PC-9 (cell line): ENCODE data around the gene LUZP1. TPM values are rescaled to one million over a fixed set of nuclear protein-coding genes. Genes with fewer than 3 reads are reported as not detected.
A peak's percentile ranks its signal among the peaks of the same experiment; 100 is the strongest.

ENCODE experiments used
- BruUV-seq: library from RNA; stranded (reverse); fragments of 400-500 nt; replicated peaks from 2 replicates; lab custom pipeline; 2021; lab: Mats Ljungman, UMichigan
- CTCF ChIA-PET: fragments of 300-600 bp; sonication (Branson Sonifier 250); formaldehyde crosslinking; loops from one replicate; lab custom pipeline; 2022; ENCODE audit warnings: antibody characterized with exemption; lab: Charles Lee
- POLR2A ChIA-PET: fragments of 300-600 bp; sonication (Branson Sonifier 250); formaldehyde crosslinking; loops from one replicate; lab custom pipeline; 2022; ENCODE audit warnings: antibody characterized with exemption; ENCODE audit not compliant: unreplicated experiment; lab: Charles Lee
- DNase-seq, 2 experiments: peaks; one replicate each; pipeline versions ENCODE4 v3.0.0 to v3.0.0-alpha.2; 2015 to 2022; ENCODE audit warnings: mixed read lengths in 1 of 2
- H2AFZ ChIP-seq: fragments of 200-600 bp; sonication (generic); 2 replicates; pipeline ENCODE4 v1.8.1; 2017; ENCODE audit warnings: antibody characterized with exemption
- H3F3A ChIP-seq: fragments of 200-600 bp; sonication (generic); 2 replicates; pipeline ENCODE4 v1.8.1; 2017; ENCODE audit warnings: antibody characterized with exemption, mild to moderate bottlenecking, low read depth; ENCODE audit not compliant: insufficient read depth
- H3K27ac ChIP-seq: fragments of 200-600 bp; sonication (generic); 2 replicates; pipeline ENCODE4 v1.6.1; 2016; ENCODE audit warnings: mixed run types
- H3K27me3 ChIP-seq: fragments of 200-600 bp; sonication (generic); 2 replicates; pipeline ENCODE4 v1.6.1; 2016; ENCODE audit warnings: low read depth, mixed run types; ENCODE audit not compliant: insufficient read depth
- H3K36me3 ChIP-seq: fragments of 200-600 bp; sonication (generic); 2 replicates; pipeline ENCODE4 v1.6.1; 2016; ENCODE audit warnings: low read depth, mixed run types
- H3K4me1 ChIP-seq: fragments of 200-600 bp; sonication (generic); replicated peaks from 2 replicates; pipeline ENCODE4 v1.6.1; 2016; ENCODE audit warnings: mixed run types; ENCODE audit not compliant: insufficient read depth
- H3K4me2 ChIP-seq: fragments of 200-600 bp; sonication (generic); 2 replicates; pipeline ENCODE4 v1.6.1; 2017; ENCODE audit warnings: mixed run types
- H3K4me3 ChIP-seq: fragments of 200-600 bp; sonication (generic); 2 replicates; pipeline ENCODE4 v1.6.1; 2016; ENCODE audit warnings: mixed run types
- H3K79me2 ChIP-seq: fragments of 200-600 bp; sonication (generic); 2 replicates; pipeline ENCODE4 v1.6.1; 2017; ENCODE audit warnings: low read depth, mixed run types
- H3K9me2 ChIP-seq: fragments of 200-600 bp; sonication (generic); 2 replicates; pipeline ENCODE4 v1.8.1; 2017; ENCODE audit warnings: mild to moderate bottlenecking; ENCODE audit not compliant: insufficient read depth
- H3K9me3 ChIP-seq: fragments of 200-600 bp; sonication (generic); 2 replicates; pipeline ENCODE4 v1.8.1; 2016; ENCODE audit warnings: low read depth; ENCODE audit not compliant: insufficient read depth
- H4K20me1 ChIP-seq: fragments of 200-600 bp; sonication (generic); 2 replicates; pipeline ENCODE4 v1.8.1; 2017; ENCODE audit not compliant: insufficient read depth
- CTCF ChIP-seq: fragments of 200-600 bp; sonication (generic); conservative IDR thresholded peaks from 2 replicates; pipeline ENCODE4 v1.6.1; 2017; ENCODE audit warnings: mixed run types, antibody characterized with exemption, mild to moderate bottlenecking, moderate library complexity
- EZH2 ChIP-seq: fragments of 200-600 bp; sonication (generic); IDR thresholded peaks from 2 replicates; pipeline ENCODE4 v1.8.0; 2017; ENCODE audit warnings: antibody characterized with exemption, low read depth
- intact Hi-C: fragments of 100-400 bp; cut with micrococcal nuclease; formaldehyde crosslinking; loops from one replicate; pipeline ENCODE4 v1.10.0; 2022; ENCODE audit not compliant: unreplicated experiment
- total RNA-seq: library from RNA; stranded (reverse); gene quantifications from 2 replicates; pipeline ENCODE4 v1.2.3, GENCODE V29; 2021

LUZP1 gene
- total RNA-seq, 1 experiment from 2014 or later: 35.0 TPM

GRCh38 chr1:23101101-23101827, 67.4 kb downstream of the LUZP1 start:
- H3F3A ChIP-seq: peaks cover 61% of the 10 kb centered on the region
- H3K4me1 ChIP-seq: peaks cover 48% of the 10 kb centered on the region
- peak overlapping the region; percentile 86 for H3K27ac ChIP-seq
- peaks cover 18% of the 10 kb centered on the region; the same call in 1 of the 2 replicates for H3K79me2 ChIP-seq
- POLR2A ChIA-PET: no interaction called here
- intact Hi-C loops: loop anchor here (5.0 to 10.0 kb wide), 2 partner anchors 66 to 174 kb away; partner anchors contain the start of gene LUZP1
- H3K4me2 ChIP-seq: peak overlapping the region; percentile 71
- no peaks in the 10 kb centered on the region for H3K9me2 ChIP-seq
- no peak for TF ChIP-seq CTCF
- TF ChIP-seq EZH2: no peak
- H4K20me1 ChIP-seq: no peaks in the 10 kb centered on the region
- no TSS peak for BruUV-seq
- no peaks in the 10 kb centered on the region for H3K27me3 ChIP-seq
- H3K4me3 ChIP-seq: peak overlapping the region; percentile 14; the same call in 1 of the 2 replicates
- no peaks in the 10 kb centered on the region for H3K9me3 ChIP-seq
- no peak overlapping the region for H2AFZ ChIP-seq
- H3K36me3 ChIP-seq: 0 out of 2 replicates have a peak, but pooled peaks cover 5% of the 10 kb centered on the region
- CTCF ChIA-PET: interaction anchor here (3.0 kb wide), 1 partner anchor 83 kb away, joined by 35 read pairs; no protein-coding TSS in a partner anchor
- peak in 1 of 2 experiments; percentile 81 for DNase-seq

GRCh38 chr1:23100074-23100748, 68.4 kb downstream of the LUZP1 start:
- no peak for TF ChIP-seq EZH2
- no peak for TF ChIP-seq CTCF
- Histone ChIP-seq H3K36me3 (peaks cover 5% of the 10 kb centered on the region; the same call in 1 of the 2 replicates), H3K4me3 (no peak overlapping the region; the same call in 1 of the 2 replicates), H3K4me1 (peaks cover 48% of the 10 kb centered on the region), H3K9me2 (no peaks in the 10 kb centered on the region), H3K4me2 (peak overlapping the region; percentile 71), H4K20me1 (no peaks in the 10 kb centered on the region), H3K79me2 (peaks cover 18% of the 10 kb centered on the region; the same call in 1 of the 2 replicates), H3K27ac (peak overlapping the region; percentile 86), H2AFZ (no peak overlapping the region), H3F3A (peaks cover 66% of the 10 kb centered on the region), H3K9me3 (no peaks in the 10 kb centered on the region), H3K27me3 (no peaks in the 10 kb centered on the region)
- DNase-seq: peak; percentile 45 to 87
- BruUV-seq: no TSS peak
- CTCF ChIA-PET: interaction anchor here (0.7 to 3.0 kb wide), 4 partner anchors 11 to 432 kb away, joined by 3 to 35 read pairs (median 4); no protein-coding TSS in a partner anchor
- intact Hi-C loops: loop anchor here (1.0 to 10.0 kb wide), 3 partner anchors 67 to 439 kb away; partner anchors contain the start of gene LUZP1
- POLR2A ChIA-PET: interaction anchor here (0.6 to 0.7 kb wide), 3 partner anchors 89 to 592 kb away, joined by 3 to 8 read pairs (median 4); partner anchors contain the start of genes RPL11 and ZNF436

GRCh38 chr1:23099171-23099536, 69.5 kb downstream of the LUZP1 start:
- Histone ChIP-seq H2AFZ (no peak overlapping the region), H3K79me2 (peaks cover 18% of the 10 kb centered on the region; the same call in 1 of the 2 replicates), H3K4me3 (no peak overlapping the region), H3K36me3 (peaks cover 5% of the 10 kb centered on the region; the same call in 1 of the 2 replicates), H3K27me3 (no peaks in the 10 kb centered on the region), H3K27ac (peak overlapping the region; percentile 86), H4K20me1 (no peaks in the 10 kb centered on the region), H3K4me1 (peaks cover 48% of the 10 kb centered on the region), H3K9me2 (no peaks in the 10 kb centered on the region), H3K4me2 (peak overlapping the region; percentile 71), H3K9me3 (no peaks in the 10 kb centered on the region), H3F3A (peaks cover 58% of the 10 kb centered on the region)
- ChIA-PET POLR2A (interaction anchor here (0.6 to 0.7 kb wide), 3 partner anchors 30 to 123 kb away, joined by 3 to 11 read pairs (median 5); no protein-coding TSS in a partner anchor), CTCF (interaction anchor here (0.6 to 3.0 kb wide), 2 partner anchors 85 to 285 kb away, joined by 9 to 35 read pairs; no protein-coding TSS in a partner anchor)
- BruUV-seq: no TSS peak
- DNase-seq: no peak
- TF ChIP-seq CTCF (no peak), EZH2 (no peak)
- intact Hi-C loops: loop anchor here (2.0 kb wide), 1 partner anchor 122 kb away; no protein-coding TSS in a partner anchor
